Fibroblast of skin of left quadriceps (primary cell): ENCODE results near the gene THEMIS.
"Not testable (repeated sequence)": the region's sequence is repeated elsewhere in the genome, so short reads cannot be mapped to it uniquely, and the experiment has no call there.

ENCODE experiments used
- DNase-seq, 2 experiments: peaks; one replicate each; pipeline ENCODE4 v3.0.0-alpha.2; 2013; ENCODE audit warnings: low read depth in 2 of 2

THEMIS gene

DNA sequence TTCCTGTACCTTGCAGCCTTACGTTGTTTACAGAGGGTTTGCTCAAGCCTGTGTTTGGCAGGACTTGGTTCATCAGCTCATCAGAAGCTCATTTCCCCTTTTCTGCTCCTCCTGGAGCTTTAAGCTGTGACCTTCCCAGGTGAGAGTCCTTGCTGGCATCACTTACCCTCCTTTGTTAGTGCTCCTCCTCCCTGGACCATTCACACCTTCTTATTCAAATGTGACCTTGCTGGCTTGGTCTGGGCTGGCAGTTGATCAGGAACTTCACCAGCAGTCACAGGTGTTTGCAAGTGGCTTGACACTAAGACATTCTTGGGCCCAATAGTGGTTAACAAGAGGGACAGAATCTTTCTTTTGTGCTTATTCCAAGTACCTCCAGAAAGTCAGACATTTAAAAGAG is 175.0 kb downstream of the THEMIS start:
- DNase-seq, result no peak

DNA sequence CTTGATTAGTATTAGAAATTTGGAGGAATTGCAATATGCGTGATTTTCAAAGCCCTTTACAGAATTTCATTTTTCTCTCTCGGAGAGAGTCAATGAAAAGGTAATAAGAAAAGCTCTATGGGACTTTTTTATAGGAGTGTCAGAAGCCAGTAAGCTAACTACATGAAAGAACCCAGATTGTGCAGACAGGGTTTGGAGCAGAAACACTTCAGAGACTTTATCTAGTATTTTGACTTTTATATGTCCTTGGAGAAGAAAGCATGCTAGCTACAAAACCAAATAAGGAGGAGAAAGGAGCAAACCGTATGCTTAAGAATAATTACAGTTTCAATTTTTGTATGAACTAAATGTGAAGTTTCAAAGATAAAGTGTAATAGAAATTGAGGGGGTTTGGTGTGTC is 182.2 kb downstream of the THEMIS start:
- DNase-seq, result no peak

DNA sequence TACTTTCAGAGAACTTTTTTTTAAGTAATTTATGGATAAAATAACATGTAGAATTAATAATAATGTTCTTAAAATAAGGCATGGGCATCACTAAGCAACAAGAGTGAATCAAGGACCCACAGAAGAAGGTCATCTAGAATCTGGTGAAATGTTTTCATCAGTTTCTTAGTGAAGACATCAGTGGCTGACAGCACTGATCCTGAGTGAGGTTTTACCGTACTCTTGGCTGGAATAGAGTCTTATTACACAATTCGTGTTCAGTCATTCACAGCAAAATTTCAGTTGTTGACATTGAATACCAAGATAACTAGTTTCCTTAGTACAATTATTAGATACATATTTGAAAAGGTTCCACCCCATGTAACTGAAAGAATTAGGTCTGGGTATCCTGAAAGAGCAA is 183.5 kb downstream of the THEMIS start:
- DNase-seq, result no peak

DNA sequence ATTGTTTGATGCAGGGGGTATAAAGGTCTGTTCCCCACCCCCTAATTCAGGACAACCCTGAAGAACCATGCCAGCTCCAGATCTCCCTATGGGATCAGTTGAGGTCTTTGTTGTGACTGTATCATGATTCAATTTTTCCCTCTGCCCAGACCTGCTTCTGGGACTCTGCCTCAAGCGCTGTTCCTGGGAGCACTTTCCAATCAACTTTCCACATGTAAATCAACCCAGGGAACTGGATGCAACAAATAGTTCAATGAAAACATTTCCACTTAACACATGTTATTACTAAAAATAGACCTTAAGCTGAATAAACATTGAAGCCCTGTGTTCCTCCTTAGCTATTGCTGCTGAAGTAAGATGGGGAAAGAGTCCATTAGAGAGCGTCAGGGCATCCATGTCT is 184.4 kb downstream of the THEMIS start:
- no peak for DNase-seq

DNA sequence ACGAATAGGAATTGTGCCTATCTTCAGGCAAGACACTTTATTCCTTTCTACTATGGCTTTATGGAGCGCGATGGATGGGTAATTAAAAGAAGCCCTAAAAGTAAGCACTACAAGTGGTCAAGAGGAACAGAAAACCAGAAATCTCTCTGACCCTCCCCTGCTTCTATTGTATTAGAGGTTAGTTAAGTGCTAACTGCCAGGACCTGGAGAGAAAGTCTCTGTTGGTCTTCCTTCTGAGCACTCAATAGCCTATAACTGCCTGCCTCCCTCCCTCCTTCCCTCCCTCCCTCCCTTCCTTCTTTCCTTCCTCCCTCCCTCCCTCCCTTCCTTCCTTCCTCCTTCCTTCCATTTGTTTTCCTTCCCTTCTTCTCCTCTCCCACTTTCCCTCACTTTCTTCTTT is 190.2 kb downstream of the THEMIS start:
- DNase-seq, result no peak

DNA sequence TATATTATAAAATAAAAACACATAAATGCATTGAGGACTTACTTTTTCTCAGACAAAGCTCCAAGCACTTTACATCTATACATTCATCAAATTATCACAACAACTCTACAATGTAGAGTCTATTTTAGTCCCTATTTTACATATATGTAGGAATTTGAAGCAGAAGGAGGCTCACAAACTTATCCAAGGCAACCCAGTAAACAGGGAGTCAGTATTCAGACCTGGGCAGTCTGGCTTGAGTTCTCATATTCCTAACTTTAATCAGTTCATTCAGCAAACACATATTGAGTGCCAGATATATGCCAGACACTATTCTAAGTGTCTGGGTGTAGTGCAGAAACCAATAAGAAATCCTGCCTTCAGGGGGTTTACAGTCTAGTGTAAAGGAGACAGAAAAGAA is 194.6 kb downstream of the THEMIS start:
- no peak for DNase-seq

DNA sequence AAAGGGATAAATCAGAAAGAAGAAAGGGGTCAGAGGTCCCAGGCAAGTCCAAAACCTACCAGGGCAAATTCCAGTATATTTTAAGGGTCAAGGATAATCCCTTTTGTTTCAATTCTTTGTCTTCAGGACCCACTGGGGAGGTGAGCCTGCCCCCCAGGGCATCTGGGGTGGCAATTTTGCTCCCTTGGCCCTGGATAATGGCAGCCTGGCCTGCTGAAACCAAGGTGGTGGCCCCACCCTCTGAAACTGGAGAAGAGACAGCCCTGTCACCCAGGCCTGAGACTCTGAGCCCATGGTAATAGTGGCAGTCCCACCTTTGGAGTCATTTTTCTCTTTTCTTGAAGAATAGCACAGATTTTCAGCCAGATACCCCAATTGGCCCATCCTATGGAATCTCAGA is 205.8 kb downstream of the THEMIS start:
- DNase-seq, result no peak

DNA sequence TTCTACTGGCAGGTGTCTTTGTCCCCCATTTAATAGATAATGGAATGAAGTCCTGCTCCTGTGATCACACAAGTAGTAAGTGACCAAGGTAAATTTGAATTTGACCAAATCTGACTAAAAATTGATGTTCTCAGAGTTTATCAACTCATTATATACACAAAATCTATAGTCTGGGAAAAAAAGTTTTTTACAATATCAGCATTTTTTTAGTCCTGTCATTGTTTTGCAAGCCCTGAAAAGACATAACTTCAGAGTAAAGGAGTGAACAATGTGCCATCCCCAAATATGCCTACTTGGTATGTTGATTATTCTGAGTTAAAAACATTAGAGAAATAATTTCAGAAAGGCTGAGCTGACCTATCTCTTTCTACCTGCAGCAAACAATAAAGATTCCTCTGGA is 209.7 kb downstream of the THEMIS start:
- no peak for DNase-seq

DNA sequence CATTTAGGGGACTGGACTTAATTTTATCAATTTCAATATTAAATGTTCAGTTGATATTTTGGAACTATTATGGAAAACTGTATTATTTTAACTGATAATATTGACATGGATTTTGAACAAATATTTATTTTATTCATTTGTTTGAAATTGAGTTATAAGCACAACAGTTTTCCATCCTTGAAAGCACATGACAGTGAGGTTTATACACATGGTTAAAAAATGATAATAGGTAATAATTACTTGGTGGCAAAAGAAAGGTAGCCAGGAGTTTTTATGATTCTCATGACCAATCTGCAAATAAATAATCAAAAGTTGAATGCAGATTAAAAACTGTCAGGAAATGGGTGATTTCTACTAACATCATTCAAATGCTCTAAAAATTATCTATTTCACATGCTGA is 210.3 kb downstream of the THEMIS start:
- no peak for DNase-seq

DNA sequence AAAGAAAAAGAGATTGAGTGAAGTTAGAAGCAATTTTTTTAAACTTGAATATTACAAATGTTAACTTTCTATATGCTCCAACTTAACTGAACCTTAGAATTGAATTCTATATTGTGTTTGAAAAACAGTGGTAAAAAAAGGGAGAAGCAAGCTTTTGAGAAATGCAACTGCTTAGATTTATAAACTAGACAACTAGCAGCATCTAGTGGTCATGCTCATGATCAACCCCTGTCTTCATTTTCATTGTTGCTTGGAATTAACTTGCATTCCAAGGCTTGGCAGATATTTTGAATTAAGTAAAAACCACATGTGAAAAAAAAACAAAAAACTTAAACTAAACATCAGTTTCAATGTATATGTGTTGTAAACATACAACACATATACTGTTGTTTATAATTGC is 210.8 kb downstream of the THEMIS start:
- DNase-seq, result peak in 1 of 2 experiments; percentile 0

DNA sequence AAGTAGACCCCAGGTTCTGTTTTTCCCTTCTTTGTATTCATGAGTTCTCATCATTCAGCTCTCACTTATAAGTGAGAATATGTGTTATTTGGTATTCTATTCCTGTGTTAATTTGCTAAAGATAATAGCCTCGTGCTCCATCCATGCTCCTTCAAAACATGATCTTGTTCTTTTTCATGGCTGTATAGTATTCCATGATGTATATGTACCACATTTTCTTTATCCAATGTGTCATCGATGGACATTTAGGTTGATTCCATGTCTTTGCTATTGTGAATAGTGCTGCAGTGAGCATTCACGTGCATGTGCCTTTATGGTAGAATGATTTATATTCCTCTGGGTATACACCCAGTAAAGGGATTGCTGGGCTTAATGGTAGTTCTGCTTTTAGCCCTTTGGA is 213.4 kb downstream of the THEMIS start:
- not testable (repeated sequence) for DNase-seq

DNA sequence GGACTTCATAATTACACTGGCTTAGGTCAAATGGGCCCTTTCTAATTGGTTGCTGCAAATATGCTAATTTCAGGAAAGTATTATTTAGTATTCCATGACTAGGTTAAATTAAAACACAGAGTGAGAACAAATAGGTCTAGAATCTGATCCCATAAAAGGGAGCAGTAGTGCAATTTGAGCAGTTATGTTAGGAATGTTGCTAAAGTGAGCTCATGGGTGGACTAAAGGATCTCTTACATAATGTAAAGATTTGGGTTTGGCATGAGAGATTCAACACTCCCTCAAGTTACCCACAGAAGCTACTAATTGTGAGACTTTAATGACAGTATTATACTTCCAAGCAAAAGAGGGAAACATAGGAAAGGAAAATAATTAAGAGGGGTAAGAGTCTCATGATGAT is 214.8 kb downstream of the THEMIS start:
- DNase-seq, result no peak

DNA sequence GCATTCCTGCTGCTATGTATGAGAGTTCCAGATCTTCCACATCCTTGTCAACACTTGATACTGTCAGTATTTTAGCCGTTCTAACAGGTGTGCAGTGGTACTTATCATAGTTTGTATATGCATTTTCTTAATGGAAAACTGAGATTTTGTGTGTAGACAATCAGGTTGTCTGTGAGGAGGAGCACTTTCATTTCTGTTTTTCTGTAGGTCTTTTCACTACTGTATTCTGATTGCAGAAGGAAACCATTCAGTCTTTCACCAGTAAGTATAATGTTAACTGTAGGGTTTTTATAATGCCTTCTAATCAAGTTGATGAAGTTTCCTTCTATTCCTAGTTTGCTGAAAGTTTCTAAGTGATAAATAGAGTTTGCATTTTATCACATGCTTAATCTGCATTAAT is 216.4 kb downstream of the THEMIS start:
- DNase-seq, result no peak
